Measurements from ENCODE around the gene TOM1. TPM values are rescaled to one million over a fixed set of nuclear protein-coding genes. Genes with fewer than 3 reads are reported as not detected.

TOM1 gene
- total RNA-seq, 4 donors from 2014 or later = 127 to 162 (median 143) TPM

- WGBS, 2 donors = 85 to 89% methylated on average over 3 of the region's 3 CpGs
- DNase-seq (ENCODE audit: low spot score in 2 of 2) = no peak
- intact Hi-C loops (cut with DNase I; ENCODE audit: low total_unique reads) = no loop called here
- no peak overlapping the region for H3K4me3 ChIP-seq (ENCODE audit: low read depth, poor library complexity, severe bottlenecking)
- TF ChIP-seq, protein P1, sequence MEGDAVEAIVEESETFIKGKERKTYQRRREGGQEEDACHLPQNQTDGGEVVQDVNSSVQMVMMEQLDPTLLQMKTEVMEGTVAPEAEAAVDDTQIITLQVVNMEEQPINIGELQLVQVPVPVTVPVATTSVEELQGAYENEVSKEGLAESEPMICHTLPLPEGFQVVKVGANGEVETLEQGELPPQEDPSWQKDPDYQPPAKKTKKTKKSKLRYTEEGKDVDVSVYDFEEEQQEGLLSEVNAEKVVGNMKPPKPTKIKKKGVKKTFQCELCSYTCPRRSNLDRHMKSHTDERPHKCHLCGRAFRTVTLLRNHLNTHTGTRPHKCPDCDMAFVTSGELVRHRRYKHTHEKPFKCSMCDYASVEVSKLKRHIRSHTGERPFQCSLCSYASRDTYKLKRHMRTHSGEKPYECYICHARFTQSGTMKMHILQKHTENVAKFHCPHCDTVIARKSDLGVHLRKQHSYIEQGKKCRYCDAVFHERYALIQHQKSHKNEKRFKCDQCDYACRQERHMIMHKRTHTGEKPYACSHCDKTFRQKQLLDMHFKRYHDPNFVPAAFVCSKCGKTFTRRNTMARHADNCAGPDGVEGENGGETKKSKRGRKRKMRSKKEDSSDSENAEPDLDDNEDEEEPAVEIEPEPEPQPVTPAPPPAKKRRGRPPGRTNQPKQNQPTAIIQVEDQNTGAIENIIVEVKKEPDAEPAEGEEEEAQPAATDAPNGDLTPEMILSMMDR (IDR thresholded peaks at IDR 0.05) = no peak
- TF ChIP-seq POLR2A (IDR thresholded peaks at IDR 0.05) = no peak
These were observed 84.0 kb downstream of the TOM1 start for GRCh38 chr22:35383679-35384071.

GRCh38 chr22:35384527-35384926 lies 84.8 kb downstream of the TOM1 start:
- no peak overlapping the region for H3K4me3 ChIP-seq (ENCODE audit: low read depth, poor library complexity, severe bottlenecking)
- TF ChIP-seq, protein P1 (IDR thresholded peaks at IDR 0.05) = no peak
- TF ChIP-seq POLR2A (IDR thresholded peaks at IDR 0.05) = no peak
- WGBS, 2 donors = 84 to 86% methylated on average over 4 of the region's 4 CpGs
- intact Hi-C loops (cut with DNase I; ENCODE audit: low total_unique reads) = no loop called here
- DNase-seq (ENCODE audit: low spot score in 2 of 2) = no peak

DNA sequence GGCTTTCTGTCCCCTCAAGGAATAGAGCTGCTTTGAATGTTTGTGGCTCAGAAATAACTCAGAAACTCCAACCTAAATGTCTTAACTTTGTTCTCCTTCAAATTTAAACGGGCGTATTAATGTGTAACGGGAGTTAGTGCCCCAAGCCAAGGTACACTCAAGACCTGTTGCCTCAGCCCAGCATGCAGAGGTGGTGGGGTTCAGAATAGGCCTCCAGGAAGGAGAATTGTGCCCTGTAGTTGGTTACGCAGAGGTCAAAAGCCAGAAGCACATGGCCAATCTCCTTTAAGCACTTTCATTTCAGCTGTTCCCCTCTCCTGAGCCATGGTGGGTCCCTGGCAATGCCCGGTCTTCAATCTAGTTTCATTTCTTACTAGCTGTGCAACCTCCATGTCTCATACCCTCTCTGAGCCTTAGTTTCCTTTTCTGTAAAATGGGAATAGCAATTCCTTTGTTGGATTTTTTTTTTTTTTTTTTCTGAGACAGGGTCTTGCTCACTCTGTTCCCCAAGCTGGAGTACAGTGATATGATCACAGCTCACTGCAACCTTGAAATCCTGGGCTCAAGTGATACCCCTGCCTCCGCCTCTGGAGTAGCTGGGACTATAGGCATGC lies 85.4 kb downstream of the TOM1 start:
- TF ChIP-seq, protein P1 (IDR thresholded peaks at IDR 0.05) = no peak
- TF ChIP-seq POLR2A (IDR thresholded peaks at IDR 0.05) = no peak
- intact Hi-C loops (cut with DNase I; ENCODE audit: low total_unique reads) = no loop called here
- DNase-seq (ENCODE audit: low spot score in 2 of 2) = no peak
- no peak overlapping the region for H3K4me3 ChIP-seq (ENCODE audit: low read depth, poor library complexity, severe bottlenecking)
- WGBS, 2 donors = 79 to 87% methylated on average over 6 of the region's 6 CpGs

DNA sequence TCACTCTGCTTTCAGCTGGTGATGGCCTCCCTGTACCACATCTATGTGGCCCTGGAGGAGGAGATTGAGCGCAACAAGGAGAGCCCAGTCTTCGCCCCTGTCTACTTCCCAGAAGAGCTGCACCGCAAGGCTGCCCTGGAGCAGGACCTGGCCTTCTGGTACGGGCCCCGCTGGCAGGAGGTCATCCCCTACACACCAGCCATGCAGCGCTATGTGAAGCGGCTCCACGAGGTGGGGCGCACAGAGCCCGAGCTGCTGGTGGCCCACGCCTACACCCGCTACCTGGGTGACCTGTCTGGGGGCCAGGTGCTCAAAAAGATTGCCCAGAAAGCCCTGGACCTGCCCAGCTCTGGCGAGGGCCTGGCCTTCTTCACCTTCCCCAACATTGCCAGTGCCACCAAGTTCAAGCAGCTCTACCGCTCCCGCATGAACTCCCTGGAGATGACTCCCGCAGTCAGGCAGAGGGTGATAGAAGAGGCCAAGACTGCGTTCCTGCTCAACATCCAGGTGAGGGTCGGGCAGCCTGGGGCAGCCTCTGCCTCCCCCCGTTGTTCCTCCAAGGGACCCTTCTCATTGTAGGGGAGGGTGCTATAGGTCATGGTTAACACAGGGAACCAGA lies 87.1 kb downstream of the TOM1 start:
- WGBS, 2 donors = 96% methylated on average over 12 to 15 of the region's 19 CpGs
- H3K4me3 ChIP-seq (ENCODE audit: low read depth, poor library complexity, severe bottlenecking) = no peak overlapping the region
- TF ChIP-seq, protein P1 (IDR thresholded peaks at IDR 0.05) = no peak
- no peak for TF ChIP-seq POLR2A (IDR thresholded peaks at IDR 0.05)
- no peak for DNase-seq (ENCODE audit: low spot score in 2 of 2)
- intact Hi-C loops (cut with DNase I; ENCODE audit: low total_unique reads) = no loop called here

DNA sequence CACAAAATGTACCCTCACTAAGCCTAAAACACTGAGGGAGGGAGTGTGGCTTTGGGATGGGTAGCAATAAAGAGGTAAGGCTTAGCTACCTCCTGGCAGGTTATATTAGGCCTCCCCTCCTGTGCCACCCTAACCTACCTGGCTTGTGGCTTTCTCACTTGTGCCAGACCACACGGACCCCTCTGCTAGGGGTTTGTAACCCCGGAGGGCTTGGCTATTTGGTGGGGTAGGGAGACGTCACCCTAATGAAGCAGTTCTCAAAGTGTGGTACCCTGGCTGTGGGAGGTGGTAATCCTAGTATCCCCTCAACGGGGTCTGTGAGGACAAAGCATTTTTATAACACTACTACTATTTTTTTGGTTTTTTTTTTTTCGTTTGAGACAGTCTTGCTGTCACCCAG lies 91.2 kb downstream of the TOM1 start:
- no peak overlapping the region for H3K4me3 ChIP-seq (ENCODE audit: low read depth, poor library complexity, severe bottlenecking)
- TF ChIP-seq, protein P1 (IDR thresholded peaks at IDR 0.05) = no peak
- TF ChIP-seq POLR2A (IDR thresholded peaks at IDR 0.05) = no peak
- intact Hi-C loops (cut with DNase I; ENCODE audit: low total_unique reads) = no loop called here
- no peak for DNase-seq (ENCODE audit: low spot score in 2 of 2)
- WGBS, 2 donors = 81 to 85% methylated on average over 5 of the region's 5 CpGs

- 87 to 91% methylated on average over 2 of the region's 2 CpGs for WGBS, 2 donors
- H3K4me3 ChIP-seq (ENCODE audit: low read depth, poor library complexity, severe bottlenecking) = no peak overlapping the region
- intact Hi-C loops (cut with DNase I; ENCODE audit: low total_unique reads) = no loop called here
- TF ChIP-seq, protein P1 (IDR thresholded peaks at IDR 0.05) = no peak
- TF ChIP-seq POLR2A (IDR thresholded peaks at IDR 0.05) = no peak
- no peak for DNase-seq (ENCODE audit: low spot score in 2 of 2)
These were observed 92.7 kb downstream of the TOM1 start for GRCh38 chr22:35392357-35392756.
